Measurements from ENCODE around the gene WIPF2.

The WIPF2 gene

GRCh38 chr17:40218740-40219593 is at the start of gene WIPF2:
Gene WIPF2 (plus strand): TSS chr17:40219304. CDS start chr17:40256460, 37,156 bp downstream.
- peak; percentile 91 to 93 for DNase-seq (ENCODE audit: low read depth in 2 of 2)

- no peak for DNase-seq (ENCODE audit: low read depth in 2 of 2)
Observed at GRCh38 chr17:40170325-40170724, 48.8 kb upstream of the WIPF2 start.

GRCh38 chr17:40171750-40172149 is 47.4 kb upstream of the WIPF2 start:
- no peak for DNase-seq (ENCODE audit: low read depth in 2 of 2)

GRCh38 chr17:40173091-40173777 is 45.9 kb upstream of the WIPF2 start:
- DNase-seq (ENCODE audit: low read depth in 2 of 2) = no peak

GRCh38 chr17:40173778-40174135 is 45.3 kb upstream of the WIPF2 start:
- no peak for DNase-seq (ENCODE audit: low read depth in 2 of 2)

- no peak for DNase-seq (ENCODE audit: low read depth in 2 of 2)
Observed at GRCh38 chr17:40174514-40174913, 44.6 kb upstream of the WIPF2 start.

GRCh38 chr17:40175928-40176753 is 43.0 kb upstream of the WIPF2 start:
- no peak for DNase-seq (ENCODE audit: low read depth in 2 of 2)

- DNase-seq (ENCODE audit: low read depth in 2 of 2) = no peak
Observed at GRCh38 chr17:40176754-40177110, 42.4 kb upstream of the WIPF2 start.

- peak; percentile 64 to 76 for DNase-seq (ENCODE audit: low read depth in 2 of 2)
Observed at GRCh38 chr17:40177275-40177874, 41.7 kb upstream of the WIPF2 start, which contains the start of gene RAPGEFL1. Gene RAPGEFL1 (plus strand): TSS chr17:40177470. CDS start chr17:40177862, 392 bp downstream.

- no peak for DNase-seq (ENCODE audit: low read depth in 2 of 2)
Observed at GRCh38 chr17:40178021-40178601, 41.0 kb upstream of the WIPF2 start.

GRCh38 chr17:40178660-40179059 is 40.4 kb upstream of the WIPF2 start:
- DNase-seq (ENCODE audit: low read depth in 2 of 2) = no peak

GRCh38 chr17:40179923-40180659 is 39.0 kb upstream of the WIPF2 start:
- no peak for DNase-seq (ENCODE audit: low read depth in 2 of 2)

- no peak for DNase-seq (ENCODE audit: low read depth in 2 of 2)
Observed at GRCh38 chr17:40180694-40181093, 38.4 kb upstream of the WIPF2 start.

GRCh38 chr17:40181205-40181604 is 37.9 kb upstream of the WIPF2 start:
- DNase-seq (ENCODE audit: low read depth in 2 of 2) = no peak

- DNase-seq (ENCODE audit: low read depth in 2 of 2) = no peak
Observed at GRCh38 chr17:40182606-40183005, 36.5 kb upstream of the WIPF2 start.

- DNase-seq (ENCODE audit: low read depth in 2 of 2) = no peak
Observed at GRCh38 chr17:40187238-40187637, 31.9 kb upstream of the WIPF2 start.

GRCh38 chr17:40188694-40189093 is 30.4 kb upstream of the WIPF2 start:
- DNase-seq (ENCODE audit: low read depth in 2 of 2) = no peak

- no peak for DNase-seq (ENCODE audit: low read depth in 2 of 2)
Observed at GRCh38 chr17:40190197-40191021, 28.7 kb upstream of the WIPF2 start.

GRCh38 chr17:40191237-40192208 is 27.6 kb upstream of the WIPF2 start:
- peak; percentile 25 to 51 for DNase-seq (ENCODE audit: low read depth in 2 of 2)
